Ascending aorta (tissue), 2 donors: Measurements from ENCODE around the gene SFSWAP. TPM values are rescaled to one million over a fixed set of nuclear protein-coding genes. Genes with fewer than 3 reads are reported as not detected.

Source experiments
- DNase-seq, 2 donors: peaks; one replicate each; pipeline ENCODE4 v3.0.0-alpha.2; 2019; ENCODE audit warnings: low spot score in 2 of 2
- H3K27ac ChIP-seq, 2 donors: fragments of 200-600 bp; sonication (generic); one replicate each; pipeline ENCODE4 v1.5.1; 2016 to 2017; ENCODE audit warnings: mild to moderate bottlenecking in 1 of 2
- H3K27me3 ChIP-seq: fragments of 200-600 bp; sonication (generic); one replicate; pipeline ENCODE4 v1.5.1; 2017
- H3K36me3 ChIP-seq, 2 donors: fragments of 200-600 bp; sonication (generic); one replicate each; pipeline ENCODE4 v1.5.1; 2016
- H3K4me1 ChIP-seq, 2 donors: fragments of 200-600 bp; sonication (generic); one replicate each; pipeline ENCODE4 v1.5.1; 2016 to 2017; ENCODE audit warnings: mild to moderate bottlenecking in 1 of 2
- H3K4me3 ChIP-seq, 2 donors: fragments of 200-600 bp; sonication (generic); one replicate each; pipeline ENCODE4 v1.5.1; 2016 to 2017; ENCODE audit warnings: mild to moderate bottlenecking in 1 of 2
- H3K9me3 ChIP-seq, 2 donors: fragments of 200-600 bp; sonication (generic); one replicate each; pipeline ENCODE4 v1.5.1; 2016
- CTCF ChIP-seq, 3 experiments: fragments of 200-600 bp in 2 of 3; fragments of 450-650 bp in 1 of 3; sonication (generic) in 2 of 3; IDR thresholded peaks; one replicate each; pipeline ENCODE4 v1.5.1; 2016 to 2019; ENCODE audit warnings: antibody characterized with exemption in 3 of 3, mild to moderate bottlenecking in 1 of 3, moderate library complexity in 1 of 3
- intact Hi-C: fragments of 100-400 bp; cut with DNase I; formaldehyde crosslinking; loops from one replicate; pipeline ENCODE4 v1.15.1; 2023
- total RNA-seq: library from RNA; depleted of rRNA; stranded (reverse); fragments of >200 nt; gene quantifications from one replicate; pipeline ENCODE4 v1.1.0, GENCODE V29; 2016

The SFSWAP gene
- total RNA-seq, 1 donor from 2014 or later: 15.8 TPM

- peaks cover 55 to 76% of the 10 kb centered on the region in 2 donors for H3K36me3 ChIP-seq
- no peaks in the 10 kb centered on the region for H3K9me3 ChIP-seq
- no peaks in the 10 kb centered on the region for H3K27me3 ChIP-seq
- DNase-seq: no peak
- H3K4me3 ChIP-seq: no peak overlapping the region
- TF ChIP-seq CTCF (IDR thresholded peaks at IDR 0.05): no peak
- intact Hi-C loops: no loop called here
- H3K27ac ChIP-seq: no peak overlapping the region
- no peaks in the 10 kb centered on the region for H3K4me1 ChIP-seq
Measured at GRCh38 chr12:131785763-131786330, 75.0 kb downstream of the SFSWAP start.

- no peak for DNase-seq
- TF ChIP-seq CTCF (IDR thresholded peaks at IDR 0.05): no peak
- intact Hi-C loops: no loop called here
- Histone ChIP-seq H3K4me1 (no peaks in the 10 kb centered on the region), H3K9me3 (no peaks in the 10 kb centered on the region), H3K4me3 (no peak overlapping the region), H3K27ac (no peak overlapping the region), H3K27me3 (no peaks in the 10 kb centered on the region), H3K36me3 (peaks cover 57 to 77% of the 10 kb centered on the region in 2 donors)
Measured at GRCh38 chr12:131786331-131786730, 75.4 kb downstream of the SFSWAP start.

- intact Hi-C loops: no loop called here
- Histone ChIP-seq H3K27me3 (no peaks in the 10 kb centered on the region), H3K4me3 (no peak overlapping the region), H3K36me3 (peaks cover 53 to 77% of the 10 kb centered on the region in 2 donors), H3K27ac (no peak overlapping the region), H3K9me3 (no peaks in the 10 kb centered on the region), H3K4me1 (no peaks in the 10 kb centered on the region)
- no peak for DNase-seq
- no peak for TF ChIP-seq CTCF (IDR thresholded peaks at IDR 0.05)
Measured at GRCh38 chr12:131787143-131787660, 76.3 kb downstream of the SFSWAP start.

GRCh38 chr12:131788070-131788469 lies 77.2 kb downstream of the SFSWAP start:
- H3K27me3 ChIP-seq: no peaks in the 10 kb centered on the region
- DNase-seq: no peak
- no peak overlapping the region for H3K27ac ChIP-seq
- H3K36me3 ChIP-seq: peaks cover 48 to 80% of the 10 kb centered on the region in 2 donors
- no peaks in the 10 kb centered on the region for H3K4me1 ChIP-seq
- no peak overlapping the region for H3K4me3 ChIP-seq
- H3K9me3 ChIP-seq: no peaks in the 10 kb centered on the region
- no peak for TF ChIP-seq CTCF (IDR thresholded peaks at IDR 0.05)
- intact Hi-C loops: no loop called here

- peaks cover 58 to 91% of the 10 kb centered on the region in 2 donors for H3K36me3 ChIP-seq
- no peaks in the 10 kb centered on the region for H3K4me1 ChIP-seq
- no peak for DNase-seq
- H3K9me3 ChIP-seq: no peaks in the 10 kb centered on the region
- H3K4me3 ChIP-seq: no peak overlapping the region
- intact Hi-C loops: no loop called here
- TF ChIP-seq CTCF (IDR thresholded peaks at IDR 0.05): no peak
- H3K27ac ChIP-seq: no peak overlapping the region
- no peaks in the 10 kb centered on the region for H3K27me3 ChIP-seq
Measured at GRCh38 chr12:131789638-131790037, 78.7 kb downstream of the SFSWAP start.
